ENCODE results near the gene SMARCD1.

Gene SMARCD1

DNA sequence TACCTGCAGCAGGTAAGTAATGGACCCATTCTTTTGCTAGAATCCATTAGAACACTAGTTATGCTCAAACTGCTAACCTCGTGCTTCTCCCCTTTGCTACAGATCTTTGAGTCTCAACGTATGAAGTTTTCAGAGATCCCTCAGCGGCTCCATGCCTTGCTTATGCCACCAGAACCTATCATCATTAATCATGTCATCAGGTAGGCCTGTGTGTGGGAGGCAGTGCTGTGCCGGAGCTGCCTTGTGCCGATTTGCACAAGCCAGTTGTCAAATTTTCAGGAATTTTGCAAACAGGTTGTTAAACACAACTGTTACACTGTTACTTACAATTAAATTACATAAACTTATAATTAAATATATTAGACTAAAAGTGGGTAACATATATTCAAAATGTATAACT is 5.2 kb downstream of the SMARCD1 start:
- no peaks in the 10 kb centered on the region for H3K27me3 ChIP-seq (ENCODE audit: low read length)
- no peaks in the 10 kb centered on the region for H4K20me1 ChIP-seq (ENCODE audit: low read depth, low read length)
- H3K9me2 ChIP-seq (replicated peaks; ENCODE audit: insufficient read depth, low read length) = no peaks in the 10 kb centered on the region
- H3K4me2 ChIP-seq (ENCODE audit: low read depth, low read length, poor library complexity, severe bottlenecking) = no peak overlapping the region
- no peak overlapping the region for H3K9ac ChIP-seq (ENCODE audit: low read length)
- no peak overlapping the region for H2AFZ ChIP-seq (ENCODE audit: low read depth, low read length, severe bottlenecking)
- H3K27ac ChIP-seq (ENCODE audit: low read depth, low read length) = no peak overlapping the region
- peaks cover 23% of the 10 kb centered on the region for H3K36me3 ChIP-seq (ENCODE audit: low read length)
- no peaks in the 10 kb centered on the region; the same call in 1 of the 2 replicates for H3K79me2 ChIP-seq (ENCODE audit: insufficient read depth, low read length)
- peaks cover 21% of the 10 kb centered on the region for H3F3A ChIP-seq (ENCODE audit: insufficient read depth)
- TF ChIP-seq EZH2phosphoT487 (conservative IDR thresholded peaks at IDR 0.05; ENCODE audit: low read length) = no peak
- TF ChIP-seq, protein P1, sequence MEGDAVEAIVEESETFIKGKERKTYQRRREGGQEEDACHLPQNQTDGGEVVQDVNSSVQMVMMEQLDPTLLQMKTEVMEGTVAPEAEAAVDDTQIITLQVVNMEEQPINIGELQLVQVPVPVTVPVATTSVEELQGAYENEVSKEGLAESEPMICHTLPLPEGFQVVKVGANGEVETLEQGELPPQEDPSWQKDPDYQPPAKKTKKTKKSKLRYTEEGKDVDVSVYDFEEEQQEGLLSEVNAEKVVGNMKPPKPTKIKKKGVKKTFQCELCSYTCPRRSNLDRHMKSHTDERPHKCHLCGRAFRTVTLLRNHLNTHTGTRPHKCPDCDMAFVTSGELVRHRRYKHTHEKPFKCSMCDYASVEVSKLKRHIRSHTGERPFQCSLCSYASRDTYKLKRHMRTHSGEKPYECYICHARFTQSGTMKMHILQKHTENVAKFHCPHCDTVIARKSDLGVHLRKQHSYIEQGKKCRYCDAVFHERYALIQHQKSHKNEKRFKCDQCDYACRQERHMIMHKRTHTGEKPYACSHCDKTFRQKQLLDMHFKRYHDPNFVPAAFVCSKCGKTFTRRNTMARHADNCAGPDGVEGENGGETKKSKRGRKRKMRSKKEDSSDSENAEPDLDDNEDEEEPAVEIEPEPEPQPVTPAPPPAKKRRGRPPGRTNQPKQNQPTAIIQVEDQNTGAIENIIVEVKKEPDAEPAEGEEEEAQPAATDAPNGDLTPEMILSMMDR (IDR thresholded peaks at IDR 0.05; ENCODE audit: insufficient read depth, low read length, poor library complexity, severe bottlenecking) = no peak
- no peaks in the 10 kb centered on the region for H3K9me3 ChIP-seq (ENCODE audit: insufficient read depth, low read length)
- H3K4me3 ChIP-seq (ENCODE audit: insufficient read depth, low read length, poor library complexity, severe bottlenecking) = no peak overlapping the region

DNA sequence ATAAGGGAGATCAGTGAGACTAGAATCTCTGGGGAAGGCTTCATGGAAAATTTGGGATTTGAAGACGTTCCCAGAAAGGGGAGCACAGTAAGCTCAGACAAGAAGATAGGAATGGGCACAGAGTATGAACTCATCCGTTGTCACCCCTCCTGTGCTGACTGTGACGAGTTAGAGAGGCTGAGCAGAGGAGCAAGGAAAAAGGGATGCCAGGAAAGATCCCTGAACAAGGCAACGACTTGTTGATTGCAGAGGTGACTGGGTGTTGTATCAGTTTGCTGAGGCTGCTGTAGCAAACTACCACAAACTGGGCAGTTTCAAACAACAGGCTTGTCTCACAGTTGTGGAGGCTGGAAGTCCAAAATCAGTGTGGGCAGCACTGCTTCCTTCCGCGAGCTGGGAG is 12.8 kb downstream of the SMARCD1 start:
- Histone ChIP-seq H3K27ac (ENCODE audit: low read depth, low read length) (no peak overlapping the region), H3K4me3 (ENCODE audit: insufficient read depth, low read length, poor library complexity, severe bottlenecking) (no peak overlapping the region), H4K20me1 (ENCODE audit: low read depth, low read length) (no peaks in the 10 kb centered on the region), H2AFZ (ENCODE audit: low read depth, low read length, severe bottlenecking) (no peak overlapping the region), H3K9me3 (ENCODE audit: insufficient read depth, low read length) (no peaks in the 10 kb centered on the region), H3K4me2 (ENCODE audit: low read depth, low read length, poor library complexity, severe bottlenecking) (no peak overlapping the region), H3K79me2 (ENCODE audit: insufficient read depth, low read length) (no peaks in the 10 kb centered on the region), H3K27me3 (ENCODE audit: low read length) (no peaks in the 10 kb centered on the region), H3K36me3 (ENCODE audit: low read length) (peaks cover 12% of the 10 kb centered on the region; the same call in 1 of the 2 replicates), H3K9me2 (replicated peaks; ENCODE audit: insufficient read depth, low read length) (no peaks in the 10 kb centered on the region), H3F3A (ENCODE audit: insufficient read depth) (no peaks in the 10 kb centered on the region), H3K9ac (ENCODE audit: low read length) (no peak overlapping the region)
- TF ChIP-seq EZH2phosphoT487 (conservative IDR thresholded peaks at IDR 0.05; ENCODE audit: low read length) = no peak
- TF ChIP-seq, protein P1 (IDR thresholded peaks at IDR 0.05; ENCODE audit: insufficient read depth, low read length, poor library complexity, severe bottlenecking) = no peak

DNA sequence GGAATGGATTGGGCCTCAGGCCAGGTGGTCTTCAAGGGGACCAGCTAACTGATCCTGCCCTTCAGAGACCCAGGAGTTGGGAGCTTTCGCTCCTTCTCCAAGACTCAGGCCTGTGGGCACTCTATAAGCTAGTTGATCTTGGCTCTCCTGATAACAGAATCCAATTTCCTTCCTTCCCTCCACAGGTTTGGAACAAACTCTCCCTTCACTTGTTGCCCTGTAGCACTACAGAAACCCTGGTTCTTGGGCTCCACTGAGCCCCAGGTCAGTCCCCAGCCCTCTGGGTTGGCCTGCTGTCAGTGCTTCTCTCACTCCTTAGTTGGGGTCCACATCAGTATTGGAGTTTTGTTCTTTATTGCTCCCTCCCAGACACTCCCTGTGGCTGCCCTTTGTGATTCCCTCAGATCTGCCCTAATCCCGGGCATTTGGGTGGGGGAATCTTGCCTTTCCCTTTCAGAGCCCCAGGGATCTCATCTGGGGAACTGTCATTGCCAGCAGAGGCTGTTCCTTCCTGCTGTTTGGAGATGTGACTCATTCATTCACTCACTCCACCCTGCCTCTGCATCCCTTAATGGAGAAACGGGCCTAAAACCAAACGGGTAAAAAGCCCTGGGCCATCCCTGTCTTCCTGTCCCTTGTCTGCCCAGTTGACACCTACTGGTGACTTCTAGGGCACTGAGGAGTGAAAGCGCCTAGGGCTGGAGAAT is 14.3 kb downstream of the SMARCD1 start:
- TF ChIP-seq, protein P1 (IDR thresholded peaks at IDR 0.05; ENCODE audit: insufficient read depth, low read length, poor library complexity, severe bottlenecking) = no peak
- TF ChIP-seq EZH2phosphoT487 (conservative IDR thresholded peaks at IDR 0.05; ENCODE audit: low read length) = no peak
- H3K27ac ChIP-seq (ENCODE audit: low read depth, low read length) = no peak overlapping the region

More for the DNA sequence above, 14.3 kb downstream of the SMARCD1 start:
- Histone ChIP-seq H3K9me2 (replicated peaks; ENCODE audit: insufficient read depth, low read length) (no peaks in the 10 kb centered on the region), H3K4me3 (ENCODE audit: insufficient read depth, low read length, poor library complexity, severe bottlenecking) (no peak overlapping the region), H3K9ac (ENCODE audit: low read length) (no peak overlapping the region), H3K36me3 (ENCODE audit: low read length) (peaks cover 9% of the 10 kb centered on the region; the same call in 1 of the 2 replicates), H3K27me3 (ENCODE audit: low read length) (no peaks in the 10 kb centered on the region), H3K9me3 (ENCODE audit: insufficient read depth, low read length) (no peaks in the 10 kb centered on the region), H3K4me2 (ENCODE audit: low read depth, low read length, poor library complexity, severe bottlenecking) (no peak overlapping the region), H2AFZ (ENCODE audit: low read depth, low read length, severe bottlenecking) (no peak overlapping the region), H4K20me1 (ENCODE audit: low read depth, low read length) (no peaks in the 10 kb centered on the region), H3F3A (ENCODE audit: insufficient read depth) (no peaks in the 10 kb centered on the region), H3K79me2 (ENCODE audit: insufficient read depth, low read length) (no peaks in the 10 kb centered on the region)

All from SU-DHL-6 (cell line).